ENCODE data around the gene CLIP3. TPM values are rescaled to one million over a fixed set of nuclear protein-coding genes. Genes with fewer than 3 reads are reported as not detected.

Gene CLIP3
- total and polyA plus RNA-seq, 11 donors, result 1.3 to 8.0 (median 2.8) TPM

DNA sequence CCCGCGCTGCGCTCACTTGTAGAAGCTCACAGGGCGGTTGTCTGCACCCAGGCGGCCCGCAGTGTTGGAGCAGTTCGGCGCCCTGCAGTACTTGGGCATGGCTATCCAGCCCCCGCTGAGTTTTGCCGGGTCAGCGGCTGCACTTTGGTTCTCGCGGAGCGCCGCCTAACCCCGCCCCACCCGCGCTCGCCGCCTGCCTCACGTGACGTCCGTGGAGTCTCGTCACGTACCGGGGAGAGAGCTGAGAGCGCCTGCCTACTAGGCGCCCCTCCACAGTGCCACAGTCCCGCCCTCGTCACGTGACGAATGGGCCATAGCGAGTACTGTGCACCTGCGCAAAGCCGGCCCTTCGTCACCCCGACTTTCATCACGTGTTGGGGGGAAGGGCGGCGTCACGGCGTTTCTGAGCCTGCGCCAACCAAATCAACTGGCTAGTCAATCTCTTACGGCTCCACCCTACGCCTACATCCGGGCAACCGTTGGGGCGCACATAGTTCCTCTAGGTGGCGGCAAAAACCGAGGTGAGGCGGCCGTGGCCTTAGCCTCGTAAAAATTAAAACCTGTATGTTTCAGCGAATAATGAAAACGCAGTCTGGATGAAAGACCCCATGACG, 21.6 kb upstream of the CLIP3 start, which contains the start of gene THAP8:
Gene THAP8 (minus strand): TSS at position 167 of the 614 bp plus-strand sequence. CDS start 68 bp downstream, at position 99.
- 0 to 4% (median 1%) methylated on average over 16 to 56 of the region's 56 CpGs for WGBS, 4 donors
- Histone ChIP-seq H3K27ac (peak within 1 kb of the TSS; percentile 70 to 98 (median 92)), H3K27me3 (no peaks in the 10 kb centered on the region), H3K9me3 (no peaks in the 10 kb centered on the region), H3K36me3 (no peaks in the 10 kb centered on the region), H3K4me1 (peaks cover 0 to 19% (median 13%) of the 10 kb centered on the region in 12 donors), H3K4me3 (peak within 1 kb of the TSS; percentile 16 to 80 (median 68))
- peak; percentile 100 for DNase-seq
- intact Hi-C loops (cut with DNase I), result loop anchor here in 8 of 10 donors (1.0 to 10.0 kb wide), 9 partner anchors 37 to 309 kb away; partner anchors contain the start of genes ALKBH6 (in 3 of the 8), SDHAF1 (in 3 of the 8), TBCB (in 3 of the 8) and POLR2I (in 2 of the 8)
- peak; percentile 96 to 98 (median 97) for ATAC-seq
- TF ChIP-seq, protein P1, sequence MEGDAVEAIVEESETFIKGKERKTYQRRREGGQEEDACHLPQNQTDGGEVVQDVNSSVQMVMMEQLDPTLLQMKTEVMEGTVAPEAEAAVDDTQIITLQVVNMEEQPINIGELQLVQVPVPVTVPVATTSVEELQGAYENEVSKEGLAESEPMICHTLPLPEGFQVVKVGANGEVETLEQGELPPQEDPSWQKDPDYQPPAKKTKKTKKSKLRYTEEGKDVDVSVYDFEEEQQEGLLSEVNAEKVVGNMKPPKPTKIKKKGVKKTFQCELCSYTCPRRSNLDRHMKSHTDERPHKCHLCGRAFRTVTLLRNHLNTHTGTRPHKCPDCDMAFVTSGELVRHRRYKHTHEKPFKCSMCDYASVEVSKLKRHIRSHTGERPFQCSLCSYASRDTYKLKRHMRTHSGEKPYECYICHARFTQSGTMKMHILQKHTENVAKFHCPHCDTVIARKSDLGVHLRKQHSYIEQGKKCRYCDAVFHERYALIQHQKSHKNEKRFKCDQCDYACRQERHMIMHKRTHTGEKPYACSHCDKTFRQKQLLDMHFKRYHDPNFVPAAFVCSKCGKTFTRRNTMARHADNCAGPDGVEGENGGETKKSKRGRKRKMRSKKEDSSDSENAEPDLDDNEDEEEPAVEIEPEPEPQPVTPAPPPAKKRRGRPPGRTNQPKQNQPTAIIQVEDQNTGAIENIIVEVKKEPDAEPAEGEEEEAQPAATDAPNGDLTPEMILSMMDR (IDR thresholded peaks at IDR 0.05), result peak in 11 of 12 donors; percentile 36 to 88 (median 63)
- peak in 1 of 2 donors; percentile 73 for TF ChIP-seq POLR2A (IDR thresholded peaks at IDR 0.05)

- 94 to 97% (median 96%) methylated on average over 4 of the region's 4 CpGs for WGBS, 4 donors
- no peak for TF ChIP-seq POLR2A (IDR thresholded peaks at IDR 0.05)
- TF ChIP-seq, protein P1 (IDR thresholded peaks at IDR 0.05), result no peak
- Histone ChIP-seq H3K9me3 (no peaks in the 10 kb centered on the region), H3K36me3 (no peaks in the 10 kb centered on the region), H3K4me1 (peaks cover 0 to 19% (median 13%) of the 10 kb centered on the region in 12 donors), H3K27me3 (no peaks in the 10 kb centered on the region), H3K27ac (peak overlapping the region in 1 of 12 donors; percentile 92), H3K4me3 (no peak overlapping the region)
- no peak for DNase-seq
- intact Hi-C loops (cut with DNase I), result loop anchor here in 5 of 10 donors (5.0 to 10.0 kb wide), 5 partner anchors 34 to 307 kb away; partner anchors contain the start of genes ALKBH6 (in 2 of the 5), SDHAF1 (in 2 of the 5), IGFLR1 (in 1 of the 5) and LIN37 (in 1 of the 5)
- no peak for ATAC-seq
Measured at GRCh38 chr19:36051637-36052036, 19.0 kb upstream of the CLIP3 start.

DNA sequence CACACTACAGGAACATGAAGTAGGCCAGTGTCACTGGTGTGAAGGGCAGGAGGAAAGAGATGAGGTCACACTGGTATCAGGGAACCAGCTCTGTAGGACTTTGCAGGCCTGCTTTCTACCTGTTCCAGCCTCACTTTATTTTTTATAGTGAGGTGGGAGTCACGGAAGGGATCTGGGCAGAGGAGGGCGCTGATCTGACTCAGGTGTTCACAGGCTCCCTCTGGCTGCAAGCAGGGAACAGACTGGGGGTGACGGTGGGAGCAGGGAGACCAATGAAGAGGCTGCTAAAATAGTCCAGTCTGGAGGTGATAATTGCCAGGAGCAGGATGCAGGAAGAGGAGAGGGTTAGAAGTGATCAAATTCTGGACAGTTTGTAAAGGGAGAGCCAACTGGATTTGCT, 18.6 kb upstream of the CLIP3 start:
- no peak overlapping the region for H3K4me3 ChIP-seq
- H3K27ac ChIP-seq, result peak overlapping the region in 1 of 12 donors; percentile 92
- intact Hi-C loops (cut with DNase I), result loop anchor here in 5 of 10 donors (5.0 to 10.0 kb wide), 5 partner anchors 34 to 306 kb away; partner anchors contain the start of genes ALKBH6 (in 2 of the 5), SDHAF1 (in 2 of the 5), IGFLR1 (in 1 of the 5) and LIN37 (in 1 of the 5)
- H3K27me3 ChIP-seq, result no peaks in the 10 kb centered on the region
- DNase-seq, result no peak
- H3K4me1 ChIP-seq, result peaks cover 0 to 19% (median 13%) of the 10 kb centered on the region in 12 donors
- 58 to 65% (median 63%) methylated on average over 3 of the region's 3 CpGs for WGBS, 4 donors
- H3K9me3 ChIP-seq, result no peaks in the 10 kb centered on the region
- H3K36me3 ChIP-seq, result no peaks in the 10 kb centered on the region
- ATAC-seq, result no peak
- no peak for TF ChIP-seq POLR2A (IDR thresholded peaks at IDR 0.05)
- TF ChIP-seq, protein P1 (IDR thresholded peaks at IDR 0.05), result peak in 5 of 12 donors; percentile 13 to 39 (median 20)

DNA sequence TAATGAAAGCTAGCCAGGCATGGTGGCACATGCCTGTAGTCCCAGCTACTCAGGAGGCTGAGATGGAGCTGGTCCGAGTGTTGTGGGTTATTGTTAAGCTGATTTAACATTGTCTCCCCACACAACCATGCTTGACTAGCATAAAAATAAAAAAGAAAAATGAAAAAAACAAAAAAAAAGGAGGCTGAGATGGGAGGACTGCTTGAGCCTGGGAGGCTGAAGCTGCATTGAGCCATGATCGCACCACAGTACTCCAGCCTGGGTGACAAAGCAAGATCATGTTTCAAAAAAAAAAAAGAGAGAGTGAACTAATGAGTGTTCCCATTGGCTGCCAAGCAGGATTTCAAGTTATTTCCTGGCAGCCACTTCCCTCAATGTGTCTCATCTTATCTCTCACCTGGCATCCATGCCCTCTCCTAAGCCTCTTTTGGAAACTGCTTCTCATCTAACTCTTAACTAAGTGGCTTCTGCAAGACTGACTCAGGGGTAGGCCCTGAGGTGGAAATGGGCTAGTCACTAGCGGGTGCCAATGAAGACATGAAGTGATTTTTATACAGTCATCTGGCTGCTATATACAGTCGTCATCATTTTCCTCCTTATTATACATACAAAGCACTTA, 16.5 kb upstream of the CLIP3 start:
- no peaks in the 10 kb centered on the region for H3K9me3 ChIP-seq
- H3K27ac ChIP-seq, result peak overlapping the region in 1 of 12 donors; percentile 64
- 80 to 90% (median 87%) methylated on average over 4 of the region's 4 CpGs for WGBS, 4 donors
- no peaks in the 10 kb centered on the region for H3K36me3 ChIP-seq
- DNase-seq (no peak), ATAC-seq (no peak)
- no peak overlapping the region for H3K4me3 ChIP-seq
- peaks cover 0 to 9% (median 6%) of the 10 kb centered on the region in 12 donors for H3K4me1 ChIP-seq
- H3K27me3 ChIP-seq, result no peaks in the 10 kb centered on the region
- intact Hi-C loops (cut with DNase I), result no loop called here
- TF ChIP-seq, protein P1 (IDR thresholded peaks at IDR 0.05), result no peak
- TF ChIP-seq POLR2A (IDR thresholded peaks at IDR 0.05), result no peak

Data from heart left ventricle (tissue), 16 donors.